ENCODE measurements around the gene RFTN1.

The RFTN1 gene

GRCh38 chr3:16286161-16286560 is 227.3 kb downstream of the RFTN1 start:
- H3K27ac Mint-ChIP-seq: peak overlapping the region; percentile 95
- peak; percentile 60 for DNase-seq
- peaks cover 85% of the 10 kb centered on the region for H3K4me1 Mint-ChIP-seq (ENCODE audit: low read depth)
- peaks cover 82% of the 10 kb centered on the region for H3K36me3 Mint-ChIP-seq (ENCODE audit: low read depth)
- H3K4me3 Mint-ChIP-seq: peak overlapping the region; percentile 81
- no peaks in the 10 kb centered on the region for H3K9me3 Mint-ChIP-seq
- H3K27me3 Mint-ChIP-seq: no peaks in the 10 kb centered on the region

GRCh38 chr3:16284633-16285032 is 228.9 kb downstream of the RFTN1 start:
- H3K4me1 Mint-ChIP-seq (ENCODE audit: low read depth): peaks cover 71% of the 10 kb centered on the region
- DNase-seq: no peak
- peak overlapping the region; percentile 95 for H3K27ac Mint-ChIP-seq
- peaks cover 82% of the 10 kb centered on the region for H3K36me3 Mint-ChIP-seq (ENCODE audit: low read depth)
- H3K4me3 Mint-ChIP-seq: no peak overlapping the region
- no peaks in the 10 kb centered on the region for H3K27me3 Mint-ChIP-seq
- no peaks in the 10 kb centered on the region for H3K9me3 Mint-ChIP-seq

- no peaks in the 10 kb centered on the region for H3K27me3 Mint-ChIP-seq
- peaks cover 48% of the 10 kb centered on the region for H3K36me3 Mint-ChIP-seq (ENCODE audit: low read depth)
- H3K4me3 Mint-ChIP-seq: no peak overlapping the region
- H3K27ac Mint-ChIP-seq: no peak overlapping the region
- peaks cover 32% of the 10 kb centered on the region for H3K4me1 Mint-ChIP-seq (ENCODE audit: low read depth)
- no peaks in the 10 kb centered on the region for H3K9me3 Mint-ChIP-seq
- DNase-seq: no peak
These were observed 232.8 kb downstream of the RFTN1 start for GRCh38 chr3:16280671-16281070.

GRCh38 chr3:16279010-16279801 is 234.3 kb downstream of the RFTN1 start:
- DNase-seq: no peak
- Mint-ChIP-seq H3K27me3 (no peaks in the 10 kb centered on the region), H3K4me1 (ENCODE audit: low read depth) (peaks cover 18% of the 10 kb centered on the region), H3K9me3 (no peaks in the 10 kb centered on the region), H3K36me3 (ENCODE audit: low read depth) (peaks cover 35% of the 10 kb centered on the region), H3K27ac (no peak overlapping the region), H3K4me3 (no peak overlapping the region)

- Mint-ChIP-seq H3K27ac (peak overlapping the region; percentile 35), H3K4me3 (no peak overlapping the region), H3K9me3 (no peaks in the 10 kb centered on the region), H3K36me3 (ENCODE audit: low read depth) (peaks cover 30% of the 10 kb centered on the region), H3K4me1 (ENCODE audit: low read depth) (peaks cover 7% of the 10 kb centered on the region), H3K27me3 (no peaks in the 10 kb centered on the region)
- DNase-seq: no peak
These were observed 236.0 kb downstream of the RFTN1 start for GRCh38 chr3:16277471-16277870.

- DNase-seq: no peak
- Mint-ChIP-seq H3K36me3 (ENCODE audit: low read depth) (peaks cover 45% of the 10 kb centered on the region), H3K4me1 (ENCODE audit: low read depth) (peaks cover 7% of the 10 kb centered on the region), H3K27me3 (no peaks in the 10 kb centered on the region), H3K27ac (no peak overlapping the region), H3K9me3 (no peaks in the 10 kb centered on the region), H3K4me3 (no peak overlapping the region)
These were observed 239.6 kb downstream of the RFTN1 start for GRCh38 chr3:16273867-16274266.

- H3K27me3 Mint-ChIP-seq: no peaks in the 10 kb centered on the region
- H3K27ac Mint-ChIP-seq: no peak overlapping the region
- peaks cover 49% of the 10 kb centered on the region for H3K36me3 Mint-ChIP-seq (ENCODE audit: low read depth)
- H3K4me3 Mint-ChIP-seq: no peak overlapping the region
- H3K9me3 Mint-ChIP-seq: no peaks in the 10 kb centered on the region
- no peak for DNase-seq
- peaks cover 17% of the 10 kb centered on the region for H3K4me1 Mint-ChIP-seq (ENCODE audit: low read depth)
These were observed 240.9 kb downstream of the RFTN1 start for GRCh38 chr3:16272588-16272987.

GRCh38 chr3:16270855-16271254 is 242.6 kb downstream of the RFTN1 start:
- Mint-ChIP-seq H3K9me3 (no peaks in the 10 kb centered on the region), H3K4me1 (ENCODE audit: low read depth) (peaks cover 33% of the 10 kb centered on the region), H3K4me3 (no peak overlapping the region), H3K27me3 (no peaks in the 10 kb centered on the region), H3K36me3 (ENCODE audit: low read depth) (peaks cover 49% of the 10 kb centered on the region), H3K27ac (no peak overlapping the region)
- no peak for DNase-seq

GRCh38 chr3:16266714-16267113 is 246.8 kb downstream of the RFTN1 start:
- Mint-ChIP-seq H3K4me3 (peak overlapping the region; percentile 89), H3K27me3 (no peaks in the 10 kb centered on the region), H3K36me3 (ENCODE audit: low read depth) (peaks cover 48% of the 10 kb centered on the region), H3K27ac (peak overlapping the region; percentile 80), H3K9me3 (no peaks in the 10 kb centered on the region), H3K4me1 (ENCODE audit: low read depth) (peaks cover 40% of the 10 kb centered on the region)
- no peak for DNase-seq

Measured in activated T-cell treated with anti-CD3 and anti-CD28 coated beads, Interleukin-2, amount 50 U/mL, for 24 hours (primary cell).